ENCODE data around the gene LHX5. TPM values are rescaled to one million over a fixed set of nuclear protein-coding genes. Genes with fewer than 3 reads are reported as not detected.

LHX5 gene
- total RNA-seq (not detected in 2 replicates), polyA plus RNA-seq (not detected in 2 replicates)

DNA sequence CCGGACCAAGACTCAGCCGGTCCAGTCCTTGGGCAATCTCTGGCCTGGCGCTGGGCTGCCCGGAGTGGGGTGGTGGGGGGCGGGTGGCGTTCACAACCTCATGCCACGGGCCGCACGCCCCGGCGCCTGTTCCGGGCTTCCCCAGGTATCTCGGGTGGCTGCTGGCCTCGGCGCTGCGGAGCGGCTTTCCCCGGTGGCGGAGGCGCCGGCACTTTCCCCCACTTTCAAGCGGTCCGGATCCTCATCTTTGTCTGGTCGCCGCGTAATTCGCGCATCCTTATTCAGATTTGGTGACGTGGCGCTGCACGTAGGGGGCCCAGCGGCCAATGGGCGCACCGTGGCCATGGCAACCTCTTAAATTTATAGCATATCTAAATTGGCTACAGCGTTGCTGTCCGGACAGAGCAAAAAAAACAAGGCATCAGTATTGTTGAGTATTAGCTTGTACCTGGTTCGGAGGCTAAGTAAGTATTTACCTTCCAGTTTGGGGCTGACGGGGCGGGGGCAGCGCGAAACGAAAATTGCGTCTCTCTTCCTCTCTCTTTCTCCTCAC lies at the start of gene LHX5:
TSS of gene LHX5 (minus strand) at position 253 of the 553 bp plus-strand sequence. CDS start 373 bp downstream, outside the sequence.
- Histone ChIP-seq H3K27ac (no peak within 1 kb of the TSS), H3K36me3 (no peaks in the 10 kb centered on the region), H3K9me3 (ENCODE audit: low read depth) (no peaks in the 10 kb centered on the region), H3K4me1 (ENCODE audit: low read depth) (peaks cover 7% of the 10 kb centered on the region), H3K27me3 (peaks cover 100% of the 10 kb centered on the region), H3K4me3 (no peak within 1 kb of the TSS)
- TF ChIP-seq CTCF (IDR thresholded peaks at IDR 0.05; ENCODE audit: low read depth, low read length): no peak
- no peak for DNase-seq (ENCODE audit: low read depth in 1 of 2, low spot score in 1 of 2)

DNA sequence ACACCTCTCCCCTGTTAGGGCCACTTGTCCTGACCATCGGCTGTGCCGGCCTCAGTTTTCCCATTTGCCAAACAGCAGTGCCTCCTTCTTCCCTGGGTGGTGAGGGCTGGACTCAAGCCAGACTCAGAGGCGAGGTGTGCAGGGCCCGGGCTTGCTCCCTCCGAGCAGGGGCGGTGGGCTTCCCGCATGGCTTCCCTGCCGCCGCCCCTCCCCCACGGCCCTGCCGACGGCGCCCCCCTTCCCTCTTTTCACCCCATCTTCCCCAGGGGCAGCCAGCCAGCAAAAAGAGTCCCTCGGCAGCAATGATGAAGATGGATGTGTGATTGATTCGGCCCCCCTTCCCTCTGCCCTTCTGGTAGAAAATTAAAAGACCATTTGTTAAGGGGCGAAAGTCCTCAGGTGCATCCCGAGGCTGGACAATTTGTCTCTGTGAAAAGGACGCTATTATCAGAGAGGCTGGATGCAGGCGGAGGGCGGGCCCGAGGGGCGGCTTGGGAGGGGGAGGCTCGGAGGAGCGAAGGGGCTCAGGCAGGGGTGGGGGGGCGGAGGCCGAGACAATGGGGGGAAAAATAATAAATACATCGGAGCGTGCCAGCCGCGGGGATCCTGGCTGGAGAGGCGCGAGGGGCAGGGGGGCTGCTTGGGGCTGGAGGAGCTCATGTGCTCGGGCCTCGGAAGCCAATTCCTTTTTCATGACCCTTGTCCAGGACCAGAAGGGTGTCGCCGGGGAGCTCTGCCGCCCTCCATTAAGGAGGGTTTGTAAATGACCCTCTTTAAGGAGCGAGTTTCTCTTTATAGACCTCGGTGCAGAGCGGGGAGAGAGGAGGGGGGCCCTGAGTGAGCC lies 48.0 kb upstream of the LHX5 start:
- Histone ChIP-seq H3K36me3 (no peaks in the 10 kb centered on the region), H3K4me1 (ENCODE audit: low read depth) (no peaks in the 10 kb centered on the region), H3K27ac (no peak overlapping the region), H3K27me3 (peaks cover 93% of the 10 kb centered on the region), H3K4me3 (no peak overlapping the region), H3K9me3 (ENCODE audit: low read depth) (no peaks in the 10 kb centered on the region)
- DNase-seq (ENCODE audit: low read depth in 1 of 2, low spot score in 1 of 2): no peak
- TF ChIP-seq CTCF (IDR thresholded peaks at IDR 0.05; ENCODE audit: low read depth, low read length): no peak

DNA sequence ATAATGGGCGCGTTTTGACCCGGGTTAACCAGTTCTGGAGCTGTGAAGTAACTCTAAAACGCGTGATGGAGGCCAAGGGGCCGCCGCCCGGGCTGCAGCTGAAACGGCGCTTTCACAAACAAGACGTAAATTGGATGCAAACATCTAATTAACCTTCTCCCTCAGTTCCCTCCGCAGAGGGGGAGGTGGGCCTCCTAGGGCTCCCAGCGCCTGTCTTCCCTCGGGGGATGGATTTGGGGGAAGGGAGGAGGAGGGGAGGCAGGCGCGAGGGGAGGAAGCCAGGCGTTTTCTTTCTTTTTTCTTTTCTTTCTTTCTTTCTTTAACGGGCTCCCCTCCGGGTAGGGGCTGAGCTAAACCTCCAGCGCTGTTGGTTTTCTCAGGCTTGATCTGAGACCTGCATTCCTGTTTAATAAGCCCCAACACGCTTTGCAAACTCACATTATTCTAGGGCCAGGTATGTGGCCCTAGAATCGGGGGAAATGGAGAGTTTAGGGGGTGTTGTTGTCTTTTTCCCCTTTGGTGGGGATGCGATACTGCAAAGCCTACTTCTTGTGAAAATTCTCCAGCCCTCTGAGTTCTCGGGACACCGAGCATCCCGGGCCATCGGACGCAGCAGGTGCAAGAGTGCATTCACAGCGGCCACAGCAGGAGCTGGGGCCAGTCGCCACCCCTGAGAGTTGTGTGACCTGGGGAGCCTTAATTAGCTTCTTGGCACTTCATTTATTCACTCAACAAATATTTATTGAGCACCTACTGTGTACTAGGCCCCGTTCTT lies 43.6 kb upstream of the LHX5 start:
- Histone ChIP-seq H3K9me3 (ENCODE audit: low read depth) (no peaks in the 10 kb centered on the region), H3K27me3 (peaks cover 91% of the 10 kb centered on the region), H3K27ac (no peak overlapping the region), H3K4me3 (no peak overlapping the region), H3K36me3 (no peaks in the 10 kb centered on the region), H3K4me1 (ENCODE audit: low read depth) (no peaks in the 10 kb centered on the region)
- no peak for DNase-seq (ENCODE audit: low read depth in 1 of 2, low spot score in 1 of 2)
- TF ChIP-seq CTCF (IDR thresholded peaks at IDR 0.05; ENCODE audit: low read depth, low read length): no peak

DNA sequence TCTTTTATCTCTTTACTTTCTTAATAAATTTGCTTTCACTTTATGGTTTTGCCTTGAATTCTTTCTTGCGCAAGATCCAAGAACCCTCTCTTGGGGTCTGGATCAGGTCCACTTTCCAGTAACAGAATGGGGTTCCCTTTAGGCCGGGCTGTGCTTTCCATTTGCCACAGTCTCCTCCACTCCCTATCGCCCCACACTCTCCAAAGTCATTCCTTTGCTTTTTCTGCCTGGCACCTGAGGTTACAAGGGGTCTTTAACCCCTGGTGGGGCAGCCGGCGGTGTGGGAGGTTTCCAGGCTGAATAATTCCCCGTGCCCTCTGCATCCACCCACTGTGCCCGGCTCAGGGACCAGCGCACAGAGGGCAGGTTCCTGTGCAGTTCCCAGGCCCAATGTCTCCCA lies 42.9 kb upstream of the LHX5 start:
- no peak overlapping the region for H3K4me3 ChIP-seq
- no peak for DNase-seq (ENCODE audit: low read depth in 1 of 2, low spot score in 1 of 2)
- H3K4me1 ChIP-seq (ENCODE audit: low read depth): no peaks in the 10 kb centered on the region
- peaks cover 91% of the 10 kb centered on the region for H3K27me3 ChIP-seq
- TF ChIP-seq CTCF (IDR thresholded peaks at IDR 0.05; ENCODE audit: low read depth, low read length): no peak
- no peak overlapping the region for H3K27ac ChIP-seq
- H3K36me3 ChIP-seq: no peaks in the 10 kb centered on the region
- H3K9me3 ChIP-seq (ENCODE audit: low read depth): no peaks in the 10 kb centered on the region

DNA sequence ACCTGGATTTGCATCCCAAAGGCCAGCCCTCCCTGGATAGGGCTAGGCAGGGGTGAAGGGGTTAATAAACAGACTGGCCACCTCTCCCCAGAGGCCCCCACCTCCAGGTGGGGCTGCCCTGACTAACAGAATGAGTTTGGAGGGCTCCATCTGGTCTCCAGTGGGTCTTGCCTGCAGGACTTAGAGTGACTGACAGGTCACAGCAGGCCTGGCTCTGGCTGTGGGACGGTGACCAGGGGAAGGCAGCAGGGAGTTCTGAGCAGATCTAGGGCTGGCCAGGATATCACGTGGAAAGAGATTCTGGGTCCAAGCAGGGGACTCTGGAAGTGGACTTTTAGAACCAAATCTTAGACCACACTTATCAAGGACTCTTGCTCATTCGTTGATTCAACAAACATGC lies 40.9 kb upstream of the LHX5 start:
- Histone ChIP-seq H3K9me3 (ENCODE audit: low read depth) (no peaks in the 10 kb centered on the region), H3K27ac (no peak overlapping the region)

More for the DNA sequence above, 40.9 kb upstream of the LHX5 start:
- peaks cover 91% of the 10 kb centered on the region for H3K27me3 ChIP-seq
- no peaks in the 10 kb centered on the region for H3K4me1 ChIP-seq (ENCODE audit: low read depth)
- DNase-seq (ENCODE audit: low read depth in 1 of 2, low spot score in 1 of 2): no peak
- TF ChIP-seq CTCF (IDR thresholded peaks at IDR 0.05; ENCODE audit: low read depth, low read length): no peak
- H3K4me3 ChIP-seq: no peak overlapping the region
- H3K36me3 ChIP-seq: no peaks in the 10 kb centered on the region
